Natural killer cell (primary cell): Measurements from ENCODE around the gene SLC43A1. TPM values are rescaled to one million over a fixed set of nuclear protein-coding genes. Genes with fewer than 3 reads are reported as not detected.
A peak's percentile ranks its signal among the peaks of the same experiment; 100 is the strongest.

Source experiments
- ATAC-seq, 3 donors: fragments of 150-1000 bp in 2 of 3; fragments of 200-7000 bp in 1 of 3; cut with Tn5 transposase; 1 replicate in 1 of 3; 2 replicates in 2 of 3; pipeline ENCODE4 v1.10.0; 2021; ENCODE audit warnings: mild to moderate bottlenecking in 2 of 3, moderate library complexity in 2 of 3
- DNase-seq, 2 donors: peaks; one replicate each; pipeline versions ENCODE4 v3.0.0 to v3.0.0-alpha.2; 2013 to 2021; ENCODE audit warnings: mixed read lengths in 1 of 2
- H3K27ac ChIP-seq: one replicate; pipeline ENCODE4 v1.5.1; 2013; ENCODE audit warnings: mild to moderate bottlenecking, low read length
- H3K27me3 ChIP-seq: one replicate; pipeline ENCODE4 v1.6.1; 2013; ENCODE audit warnings: low read length; ENCODE audit not compliant: control insufficient read depth, insufficient read depth
- H3K36me3 ChIP-seq: one replicate; pipeline ENCODE4 v1.6.1; 2013; ENCODE audit warnings: low read length; ENCODE audit not compliant: control insufficient read depth, insufficient read depth
- H3K4me1 ChIP-seq: one replicate; pipeline ENCODE4 v1.6.1; 2013; ENCODE audit warnings: low read length; ENCODE audit not compliant: control insufficient read depth, insufficient read depth
- H3K4me3 ChIP-seq: one replicate; pipeline ENCODE4 v1.5.1; 2013; ENCODE audit warnings: low read length
- H3K9me3 ChIP-seq: one replicate; pipeline ENCODE4 v1.6.1; 2013; ENCODE audit warnings: low read length; ENCODE audit not compliant: control insufficient read depth, insufficient read depth
- H3K27ac Mint-ChIP-seq, 2 donors: one replicate each; pipeline ENCODE4 v1.8.0; 2022; ENCODE audit warnings: mild to moderate bottlenecking in 2 of 2, mixed read lengths in 2 of 2, moderate library complexity in 1 of 2
- H3K27me3 Mint-ChIP-seq, 2 donors: one replicate each; pipeline ENCODE4 v1.8.0; 2022; ENCODE audit warnings: low read depth in 2 of 2, mixed read lengths in 2 of 2
- H3K36me3 Mint-ChIP-seq: one replicate; pipeline ENCODE4 v1.8.0; 2022; ENCODE audit warnings: mixed read lengths
- H3K4me1 Mint-ChIP-seq, 2 donors: one replicate each; pipeline ENCODE4 v1.8.0; 2022; ENCODE audit warnings: mixed read lengths in 2 of 2
- H3K4me3 Mint-ChIP-seq: one replicate; pipeline ENCODE4 v1.8.0; 2022; ENCODE audit warnings: mild to moderate bottlenecking, moderate library complexity, mixed read lengths
- H3K9me3 Mint-ChIP-seq, 2 donors: one replicate each; pipeline ENCODE4 v1.8.0; 2022; ENCODE audit warnings: mixed read lengths in 2 of 2
- CTCF ChIP-seq: fragments of 200-600 bp; IDR thresholded peaks from one replicate; pipeline ENCODE4 v1.8.0; 2022; ENCODE audit warnings: antibody characterized with exemption
- WGBS: methylation state at CpG from one replicate; pipeline ENCODE4 v1.1.7; 2013; ENCODE audit warnings: missing lambda C conversion rate; ENCODE audit not compliant: insufficient coverage; 5-methylcytosine and 5-hydroxymethylcytosine counted together
- intact Hi-C: fragments of 100-400 bp; cut with micrococcal nuclease; formaldehyde crosslinking; loops from one replicate; pipeline ENCODE4 v1.14.2; 2022
- total RNA-seq, 4 donors: library from RNA; stranded (reverse); fragments of 120-200 nt in 1 of 4; gene quantifications; one replicate each; pipeline versions ENCODE4 v1.2.3 to v1.2.4, GENCODE V29; 2013 to 2022

The SLC43A1 gene
- total RNA-seq, 3 donors from 2014 or later (not counting 1 experiment from before 2014, with no cell fraction given), result 11.3 to 20.6 (median 13.9) TPM

GRCh38 chr11:57474017-57474802 is 41.3 kb downstream of the SLC43A1 start:
- ATAC-seq, result peak; percentile 72 to 78 (median 73)
- peaks cover 24 to 44% of the 10 kb centered on the region in 2 donors for H3K4me1 Mint-ChIP-seq

GRCh38 chr11:57473285-57473841 is 42.1 kb downstream of the SLC43A1 start:
- peaks cover 24 to 44% of the 10 kb centered on the region in 2 donors for H3K4me1 Mint-ChIP-seq
- intact Hi-C loops, result no loop called here
- no peak overlapping the region for H3K4me3 ChIP-seq
- ATAC-seq, result no peak
- peaks cover 36% of the 10 kb centered on the region for H3K4me1 ChIP-seq
- no peaks in the 10 kb centered on the region for H3K36me3 ChIP-seq
- no peaks in the 10 kb centered on the region for H3K9me3 Mint-ChIP-seq
- no peak overlapping the region for H3K27ac ChIP-seq
- H3K27me3 Mint-ChIP-seq, result no peaks in the 10 kb centered on the region
- no peak for TF ChIP-seq CTCF
- H3K27ac Mint-ChIP-seq, result peak overlapping the region; percentile 18 to 90
- no peaks in the 10 kb centered on the region for H3K36me3 Mint-ChIP-seq
- no peak for DNase-seq
- no peaks in the 10 kb centered on the region for H3K27me3 ChIP-seq
- H3K4me3 Mint-ChIP-seq, result peak overlapping the region; percentile 60
- no peaks in the 10 kb centered on the region for H3K9me3 ChIP-seq
- WGBS, result 54% methylated on average over 6 of the region's 6 CpGs

More at GRCh38 chr11:57474017-57474802, 41.3 kb downstream of the SLC43A1 start:
- H3K27me3 Mint-ChIP-seq, result no peaks in the 10 kb centered on the region
- peak overlapping the region; percentile 76 for H3K4me3 Mint-ChIP-seq
- H3K36me3 Mint-ChIP-seq, result no peaks in the 10 kb centered on the region
- Histone ChIP-seq H3K27ac (peak overlapping the region; percentile 37), H3K27me3 (no peaks in the 10 kb centered on the region), H3K9me3 (no peaks in the 10 kb centered on the region), H3K4me1 (peaks cover 36% of the 10 kb centered on the region), H3K36me3 (no peaks in the 10 kb centered on the region), H3K4me3 (no peak overlapping the region)
- 22% methylated on average over 9 of the region's 9 CpGs for WGBS
- H3K9me3 Mint-ChIP-seq, result no peaks in the 10 kb centered on the region
- intact Hi-C loops, result no loop called here
- no peak for TF ChIP-seq CTCF
- H3K27ac Mint-ChIP-seq, result peak overlapping the region; percentile 62 to 90
- peak; percentile 37 to 70 for DNase-seq

DNA sequence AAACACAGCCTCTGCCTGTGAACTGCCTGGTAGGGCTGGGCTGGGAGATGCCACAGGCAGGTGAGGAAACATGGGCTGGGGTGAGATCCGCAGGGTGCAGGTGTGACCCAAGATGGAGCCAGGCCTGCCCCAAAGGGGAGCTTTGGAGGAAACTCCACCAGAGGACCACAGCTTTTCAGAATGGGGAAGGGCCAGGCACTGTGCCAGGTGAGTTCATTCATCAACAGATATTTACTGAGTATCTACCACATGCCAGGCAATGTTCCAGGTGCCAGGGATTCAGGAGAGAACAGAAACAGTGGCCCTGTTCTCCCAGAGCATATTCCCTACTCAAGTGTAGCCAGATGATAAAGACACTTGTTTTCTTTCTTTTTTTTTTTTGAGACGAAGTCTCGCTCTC is 44.0 kb downstream of the SLC43A1 start:
- Histone ChIP-seq H3K4me1 (peaks cover 30% of the 10 kb centered on the region), H3K4me3 (no peak overlapping the region), H3K36me3 (no peaks in the 10 kb centered on the region), H3K9me3 (no peaks in the 10 kb centered on the region), H3K27ac (no peak overlapping the region), H3K27me3 (no peaks in the 10 kb centered on the region)
- intact Hi-C loops, result no loop called here
- no peak overlapping the region for H3K4me3 Mint-ChIP-seq
- H3K9me3 Mint-ChIP-seq, result no peaks in the 10 kb centered on the region
- H3K27ac Mint-ChIP-seq, result no peak overlapping the region
- no peaks in the 10 kb centered on the region for H3K36me3 Mint-ChIP-seq
- peaks cover 0 to 4% of the 10 kb centered on the region in 2 donors for H3K27me3 Mint-ChIP-seq
- 98% methylated on average over 3 of the region's 3 CpGs for WGBS
- ATAC-seq, result no peak
- TF ChIP-seq CTCF, result no peak
- no peak for DNase-seq
- peaks cover 24 to 36% of the 10 kb centered on the region in 2 donors for H3K4me1 Mint-ChIP-seq
